Measurements from ENCODE around the gene WNK2.

Gene WNK2

DNA sequence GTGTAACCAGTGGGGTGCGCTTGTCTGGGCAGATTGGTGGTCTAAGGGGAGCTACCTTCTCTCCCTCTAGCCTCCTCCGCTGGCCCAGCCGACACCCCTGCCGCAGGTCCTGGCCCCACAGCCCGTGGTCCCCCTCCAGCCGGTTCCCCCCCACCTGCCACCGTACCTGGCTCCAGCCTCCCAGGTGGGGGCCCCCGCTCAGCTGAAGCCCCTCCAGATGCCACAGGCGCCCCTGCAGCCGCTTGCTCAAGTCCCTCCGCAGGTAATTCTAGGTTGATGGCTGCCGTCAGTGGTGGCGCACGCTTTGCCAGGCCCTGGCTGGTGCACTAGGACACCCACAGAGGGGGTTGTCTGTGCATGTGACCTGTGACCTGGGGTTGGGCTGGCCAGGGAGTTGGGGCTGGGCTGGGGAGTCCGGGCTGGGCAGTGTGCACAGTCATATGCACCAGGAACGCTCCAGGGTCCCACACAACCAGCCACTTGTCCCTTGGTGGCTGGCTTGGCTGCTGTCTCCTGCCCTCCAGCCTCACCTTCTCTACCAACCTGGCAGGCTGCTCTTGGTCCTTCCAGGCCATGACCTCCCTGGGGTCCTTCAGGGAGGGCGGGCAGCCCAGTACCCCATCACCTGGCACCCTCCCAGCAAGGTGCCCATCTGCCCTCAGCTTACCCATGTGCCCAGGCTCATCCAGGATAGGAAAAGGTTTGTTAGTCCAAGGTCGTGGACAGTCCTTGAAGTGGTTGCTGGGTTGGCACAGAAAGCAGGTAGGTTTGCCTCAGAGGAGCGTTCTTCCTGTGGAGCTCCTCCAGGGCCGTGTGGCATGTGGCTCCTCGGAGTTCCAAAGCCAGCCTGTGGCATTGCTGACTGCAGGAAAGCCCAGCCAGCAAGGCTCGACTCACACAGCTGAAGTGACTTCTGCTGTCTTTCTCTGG, 73.2 kb downstream of the WNK2 start:
- DNase-seq = no peak

DNA sequence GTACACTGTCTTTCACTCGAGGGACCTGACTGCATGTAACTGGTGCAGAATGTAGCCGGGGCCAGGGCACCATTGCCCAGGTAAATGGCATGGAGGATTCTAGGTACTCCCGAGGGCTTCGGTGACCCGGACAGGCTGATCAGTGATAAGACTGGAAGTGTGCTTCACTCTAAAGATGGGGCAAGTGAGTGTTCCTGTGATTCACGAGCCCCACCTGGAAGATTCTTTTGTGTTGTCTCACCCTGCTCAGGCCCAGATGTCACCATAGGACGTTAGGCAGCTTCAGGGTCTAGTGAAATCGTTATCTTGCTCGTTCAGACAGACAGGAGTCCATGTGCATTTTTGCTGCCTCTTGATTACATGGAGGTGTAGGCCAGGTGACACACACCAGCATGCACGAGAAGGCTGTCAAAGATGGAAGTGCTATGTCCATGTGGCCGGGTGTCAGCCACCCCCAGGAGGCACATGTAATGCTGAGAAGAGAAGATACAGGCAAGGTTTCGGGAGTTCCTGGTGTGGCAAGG, 73.9 kb downstream of the WNK2 start:
- DNase-seq = no peak

DNA sequence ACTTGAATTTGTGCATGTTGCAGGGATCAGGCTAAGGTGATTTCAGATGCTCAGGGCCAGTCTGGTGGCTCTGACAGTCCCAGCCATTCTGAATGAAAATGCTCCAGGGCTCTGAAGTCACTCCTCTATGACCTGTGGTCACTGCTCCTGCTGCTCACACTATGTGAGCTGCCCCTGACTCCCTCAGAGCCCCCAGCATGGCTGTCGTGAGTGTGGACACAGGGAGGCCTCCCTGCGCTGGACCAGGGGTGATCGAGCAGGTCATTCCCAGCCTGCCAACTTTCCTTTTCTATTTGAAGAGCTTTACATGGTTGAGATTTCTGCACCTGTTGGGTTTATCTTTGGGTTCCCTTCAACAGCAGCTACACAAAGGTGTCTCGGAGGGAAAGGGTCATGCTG, 74.5 kb downstream of the WNK2 start:
- DNase-seq = no peak

DNA sequence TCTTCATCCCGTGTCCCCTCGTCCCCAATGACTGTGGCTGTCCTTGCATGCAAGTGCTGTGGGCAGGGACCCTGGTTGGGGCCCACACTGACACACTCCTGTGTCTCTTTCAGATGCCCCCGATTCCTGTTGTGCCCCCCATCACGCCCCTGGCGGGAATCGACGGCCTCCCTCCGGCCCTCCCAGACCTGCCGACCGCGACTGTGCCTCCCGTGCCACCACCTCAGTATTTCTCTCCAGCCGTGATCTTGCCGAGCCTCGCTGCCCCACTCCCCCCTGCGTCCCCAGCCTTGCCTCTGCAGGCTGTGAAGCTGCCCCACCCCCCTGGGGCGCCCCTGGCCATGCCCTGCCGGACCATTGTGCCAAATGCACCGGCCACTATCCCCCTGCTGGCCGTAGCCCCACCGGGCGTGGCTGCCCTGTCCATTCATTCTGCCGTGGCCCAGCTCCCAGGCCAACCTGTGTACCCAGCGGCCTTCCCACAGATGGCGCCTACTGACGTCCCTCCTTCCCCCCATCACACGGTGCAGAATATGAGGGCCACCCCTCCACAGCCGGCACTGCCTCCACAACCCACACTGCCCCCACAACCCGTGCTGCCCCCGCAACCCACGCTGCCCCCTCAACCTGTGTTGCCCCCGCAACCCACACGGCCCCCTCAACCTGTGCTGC, 75.0 kb downstream of the WNK2 start:
- no peak for DNase-seq

DNA sequence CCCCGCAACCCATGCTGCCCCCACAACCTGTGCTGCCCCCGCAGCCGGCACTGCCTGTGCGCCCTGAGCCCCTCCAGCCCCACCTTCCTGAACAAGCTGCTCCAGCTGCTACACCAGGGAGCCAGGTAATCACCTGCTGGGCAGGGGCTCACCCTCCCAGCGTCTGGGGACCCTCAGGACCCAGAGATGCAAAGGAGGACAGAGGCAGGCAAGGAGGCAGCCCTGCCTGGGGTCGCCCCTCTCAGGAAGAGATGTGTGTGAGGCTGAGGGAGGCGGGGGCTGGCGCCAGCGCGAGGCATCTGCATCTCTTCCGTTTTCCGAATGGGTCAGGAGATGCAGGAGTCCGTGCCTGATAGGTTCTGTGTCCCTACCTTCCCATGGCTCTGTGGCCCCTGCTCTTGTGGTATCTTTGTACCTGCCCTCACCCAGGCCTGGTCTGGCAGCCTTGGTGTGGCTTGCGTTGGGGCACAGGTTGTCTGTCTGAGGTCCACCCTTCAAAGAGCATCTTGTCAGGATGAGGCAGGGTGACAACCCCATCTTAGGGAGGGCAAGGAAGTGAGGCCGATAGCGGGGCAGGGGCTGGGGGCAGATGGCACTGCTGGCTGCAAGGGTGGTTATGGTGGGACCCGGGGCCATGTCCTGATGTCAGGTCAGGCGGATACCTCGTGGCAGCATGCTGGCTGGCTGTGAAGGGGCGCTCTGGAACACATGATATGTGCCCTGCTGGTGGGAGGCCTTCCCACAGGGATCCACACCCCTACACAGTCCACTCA, 75.7 kb downstream of the WNK2 start:
- no peak for DNase-seq

GRCh38 chr9:93260263-93261066, 76.5 kb downstream of the WNK2 start:
- DNase-seq = no peak

GRCh38 chr9:93261281-93261680, 77.3 kb downstream of the WNK2 start:
- no peak for DNase-seq

DNA sequence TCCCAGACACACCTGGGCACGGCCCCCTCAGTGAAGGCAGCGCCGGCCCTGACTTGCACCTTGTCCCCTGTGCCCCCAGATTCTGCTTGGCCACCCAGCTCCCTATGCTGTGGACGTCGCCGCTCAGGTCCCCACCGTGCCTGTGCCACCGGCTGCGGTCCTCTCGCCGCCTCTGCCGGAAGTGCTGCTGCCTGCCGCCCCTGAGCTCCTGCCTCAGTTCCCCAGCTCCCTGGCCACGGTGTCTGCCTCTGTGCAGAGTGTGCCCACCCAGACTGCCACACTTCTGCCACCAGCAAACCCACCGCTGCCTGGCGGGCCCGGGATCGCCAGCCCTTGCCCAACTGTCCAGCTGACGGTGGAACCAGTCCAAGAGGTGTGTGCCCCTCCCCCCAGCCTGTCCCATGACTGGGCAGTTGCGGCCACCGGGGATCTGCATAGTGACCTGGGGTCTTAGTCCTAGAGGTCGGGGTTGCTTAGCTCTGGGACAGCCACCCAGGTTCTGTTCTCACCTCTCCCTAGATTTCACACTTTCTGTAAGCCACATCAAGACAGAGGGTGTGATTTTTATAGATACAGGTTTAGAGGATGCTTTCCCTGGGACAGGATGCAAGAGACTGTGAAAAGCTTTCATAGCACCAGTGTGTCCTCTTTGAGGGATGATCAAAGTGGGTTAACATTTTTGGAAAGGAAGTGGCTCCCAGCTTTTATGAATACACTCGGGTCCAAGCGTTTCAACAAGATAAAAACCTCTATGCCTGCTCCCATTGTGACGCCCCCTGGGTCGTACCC, 78.0 kb downstream of the WNK2 start:
- no peak for DNase-seq

GRCh38 chr9:93262537-93263310, 78.8 kb downstream of the WNK2 start:
- no peak for DNase-seq

- DNase-seq = no peak
Measured at GRCh38 chr9:93263334-93264229, 79.6 kb downstream of the WNK2 start.

DNA sequence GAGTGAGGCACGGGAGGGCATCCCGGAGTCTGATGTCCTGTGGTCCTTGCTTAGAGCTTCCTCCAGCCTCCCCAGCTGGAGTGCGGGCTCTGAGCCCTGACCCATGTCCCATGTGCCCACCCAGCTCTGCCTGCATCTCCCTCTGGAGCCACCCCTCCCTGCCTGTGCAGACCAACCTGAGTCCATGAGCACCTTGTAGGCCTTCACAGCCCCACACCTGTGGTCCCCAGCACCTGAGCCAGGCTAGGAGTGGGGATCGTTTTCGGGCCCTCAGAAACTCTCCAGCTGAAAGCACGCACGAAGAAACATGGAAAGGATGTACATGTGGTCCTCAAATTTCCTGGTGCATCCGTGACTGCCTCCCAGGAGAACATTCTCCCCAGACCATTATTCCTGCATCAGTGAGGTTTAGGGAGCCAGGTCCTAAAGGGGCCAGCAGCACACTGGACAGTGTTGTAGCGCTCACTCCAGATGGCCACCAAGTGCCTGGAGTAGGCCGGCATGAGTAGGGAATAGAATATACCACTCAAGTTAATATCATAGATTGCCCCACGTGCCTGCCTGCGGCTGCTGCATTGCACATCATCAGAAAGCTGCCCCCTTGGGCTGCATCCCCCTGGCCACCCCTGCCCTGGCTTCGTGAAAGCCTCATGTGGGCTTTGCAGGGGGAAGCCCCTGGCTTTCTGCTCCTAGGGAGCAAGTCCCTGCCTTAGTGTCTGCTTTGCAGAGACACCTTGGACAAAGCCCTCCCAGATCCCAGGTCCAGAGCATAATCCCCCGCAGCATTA, 80.6 kb downstream of the WNK2 start:
- DNase-seq = no peak

- DNase-seq = no peak
Measured at GRCh38 chr9:93265301-93265971, 81.5 kb downstream of the WNK2 start.

DNA sequence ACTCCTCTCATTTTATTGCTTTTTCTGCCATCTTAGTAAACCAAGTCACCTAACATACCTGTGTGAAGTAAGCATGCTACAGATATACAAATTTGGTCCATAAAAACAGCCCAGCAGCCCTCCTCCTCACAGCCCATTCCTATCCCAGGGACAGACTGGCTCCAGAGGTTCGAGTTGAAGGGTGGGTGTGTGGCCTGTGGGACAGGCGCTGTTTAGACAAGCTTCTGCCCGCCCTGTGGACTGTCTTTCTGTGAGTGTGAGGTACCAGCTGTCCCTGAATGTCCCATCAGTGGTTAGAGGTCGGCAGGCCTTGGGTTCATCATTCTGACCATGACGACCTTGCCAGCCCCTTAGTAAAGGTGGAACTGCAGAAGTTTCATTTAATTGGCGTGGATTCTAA, 82.0 kb downstream of the WNK2 start:
- DNase-seq = no peak

GRCh38 chr9:93266521-93267001, 82.6 kb downstream of the WNK2 start:
- DNase-seq = no peak

- DNase-seq = no peak
Measured at GRCh38 chr9:93267091-93267541, 83.2 kb downstream of the WNK2 start.

- no peak for DNase-seq
Measured at GRCh38 chr9:93267681-93268505, 84.0 kb downstream of the WNK2 start.

Data from NCI-H226 (cell line).